Endothelial cell of umbilical vein (primary cell): ENCODE measurements around the gene MTFR1L. TPM values are rescaled to one million over a fixed set of nuclear protein-coding genes. Genes with fewer than 3 reads are reported as not detected.
A peak's percentile ranks its signal among the peaks of the same experiment; 100 is the strongest.

Source experiments
- BruUV-seq: library from RNA; stranded (reverse); fragments of 400-500 nt; replicated peaks from 2 replicates; lab custom pipeline; 2021; lab: Mats Ljungman, UMichigan
- CTCF ChIA-PET: fragments of 300-600, 350-600 bp; sonication (Branson Sonifier 250); formaldehyde crosslinking; loops from one replicate; lab custom pipeline; 2021; ENCODE audit warnings: antibody characterized with exemption, inconsistent platforms; lab: Charles Lee
- POLR2A ChIA-PET: fragments of 300-600, 350-600 bp; sonication (Branson Sonifier 250); formaldehyde crosslinking; loops from one replicate; lab custom pipeline; 2021; ENCODE audit warnings: antibody characterized with exemption, inconsistent platforms; lab: Charles Lee
- DNase-seq: peaks from one replicate; pipeline ENCODE4 v3.0.0-alpha.2; 2011; ENCODE audit warnings: low read depth, low spot score
- FAIRE-seq: peaks from 2 replicates; lab custom pipeline; 2011; peaks lifted over from hg19 to GRCh38; lab: Jason Lieb, UNC
- H2AFZ ChIP-seq: 2 replicates; pipeline ENCODE4 v1.6.0; 2012; ENCODE audit warnings: low read depth, low read length, control low read depth, inconsistent platforms
- H3K27ac ChIP-seq: 2 replicates; pipeline ENCODE4 v1.5.1; 2011; ENCODE audit warnings: low read depth, mild to moderate bottlenecking, control low read depth, low read length, moderate library complexity; ENCODE audit not compliant: insufficient read depth
- H3K27me3 ChIP-seq, 2 experiments: 2 replicates each; pipeline versions ENCODE4 v1.6.0 to v1.6.1; 2011; ENCODE audit warnings: low read length in 2 of 2, mixed read lengths in 1 of 2; ENCODE audit not compliant: control insufficient read depth in 2 of 2, insufficient read depth in 2 of 2
- H3K36me3 ChIP-seq, 2 experiments: 2 replicates in 1 of 2; 3 replicates in 1 of 2; pipeline ENCODE4 v1.5.1; 2011; ENCODE audit warnings: low read length in 2 of 2, mild to moderate bottlenecking in 1 of 2, moderate library complexity in 1 of 2; ENCODE audit not compliant: control insufficient read depth in 2 of 2, insufficient read depth in 2 of 2; ENCODE audit errors: extremely low read depth in 1 of 2
- H3K4me1 ChIP-seq: 3 replicates; pipeline ENCODE4 v1.5.1; 2011; ENCODE audit warnings: mild to moderate bottlenecking, low read length; ENCODE audit not compliant: control insufficient read depth, insufficient read depth; ENCODE audit errors: extremely low read depth
- H3K4me2 ChIP-seq: 2 replicates; pipeline ENCODE4 v1.6.1; 2011; ENCODE audit warnings: low read length, control low read depth, mixed read lengths; ENCODE audit not compliant: insufficient read depth
- H3K4me3 ChIP-seq, 3 experiments: fragments of 200-600 bp in 1 of 3; sonication (generic), shearing (Covaris generic) in 1 of 3; replicated peaks in 1 of 3; 2 replicates each; pipeline ENCODE4 v1.5.1; 2011 to 2016; ENCODE audit warnings: control low read depth in 3 of 3, low read length in 3 of 3, mild to moderate bottlenecking in 2 of 3, inconsistent platforms in 1 of 3, low read depth in 1 of 3, moderate library complexity in 1 of 3; ENCODE audit not compliant: insufficient read depth in 1 of 3
- H3K79me2 ChIP-seq: 2 replicates; pipeline ENCODE4 v1.6.0; 2012; ENCODE audit warnings: low read length, inconsistent platforms; ENCODE audit not compliant: control insufficient read depth, insufficient read depth
- H3K9ac ChIP-seq: replicated peaks from 2 replicates; pipeline ENCODE3; 2011; ENCODE audit warnings: low read length, control low read depth; ENCODE audit not compliant: insufficient read depth; ENCODE audit errors: extremely low read depth
- H3K9me1 ChIP-seq: replicated peaks from 3 replicates; pipeline ENCODE4 v1.6.0; 2011; ENCODE audit warnings: mild to moderate bottlenecking, low read length; ENCODE audit not compliant: control insufficient read depth, insufficient read depth; ENCODE audit errors: extremely low read depth
- H3K9me3 ChIP-seq: replicated peaks from 2 replicates; pipeline ENCODE4 v1.5.1; 2012; ENCODE audit warnings: low read length, inconsistent platforms; ENCODE audit not compliant: control insufficient read depth, insufficient read depth
- H4K20me1 ChIP-seq: replicated peaks from 2 replicates; pipeline ENCODE3; 2011; ENCODE audit warnings: mild to moderate bottlenecking, low read length; ENCODE audit not compliant: control insufficient read depth, insufficient read depth; ENCODE audit errors: extremely low read depth
- CTCF ChIP-seq, 2 donors: IDR thresholded peaks; 1 replicate in 1 of 2; 2 replicates in 1 of 2; pipeline ENCODE4 v1.5.1; 2011; ENCODE audit warnings: low read length in 2 of 2, mild to moderate bottlenecking in 2 of 2, moderate library complexity in 2 of 2, control low read depth in 1 of 2, inconsistent platforms in 1 of 2, low read depth in 1 of 2; ENCODE audit not compliant: insufficient read depth in 1 of 2; ENCODE audit errors: extremely low read depth in 1 of 2
- EZH2 ChIP-seq: IDR thresholded peaks from 2 replicates; pipeline ENCODE4 v1.6.1; 2012; ENCODE audit warnings: borderline replicate concordance, low read depth, mild to moderate bottlenecking, moderate library complexity, low read length, inconsistent platforms; ENCODE audit not compliant: severe bottlenecking
- FOS ChIP-seq: IDR thresholded peaks from 2 replicates; pipeline ENCODE4 v1.6.1; 2011; ENCODE audit warnings: mild to moderate bottlenecking, low read length, moderate library complexity, borderline replicate concordance; ENCODE audit not compliant: insufficient read depth
- GATA2 ChIP-seq: IDR thresholded peaks from 2 replicates; pipeline ENCODE4 v1.7.0; 2011; ENCODE audit warnings: low read depth, mild to moderate bottlenecking, moderate library complexity, mixed read lengths, low read length; ENCODE audit not compliant: insufficient read length, insufficient read depth
- JUN ChIP-seq: IDR thresholded peaks from 2 replicates; pipeline ENCODE4 v1.6.1; 2011; ENCODE audit warnings: borderline replicate concordance, low read depth; ENCODE audit not compliant: insufficient read length, insufficient read depth
- MAX ChIP-seq: IDR thresholded peaks from 2 replicates; pipeline ENCODE4 v1.6.1; 2011; ENCODE audit not compliant: insufficient read depth, insufficient read length
- MYC ChIP-seq: IDR thresholded peaks from one replicate; pipeline ENCODE4 v1.6.1; 2011; ENCODE audit warnings: mild to moderate bottlenecking, low read depth, low read length
- POLR2A ChIP-seq: IDR thresholded peaks from 2 replicates; pipeline ENCODE4 v1.6.1; 2012; ENCODE audit warnings: low read depth, mild to moderate bottlenecking, control low read depth, low read length
- POLR2AphosphoS5 ChIP-seq: IDR thresholded peaks from 2 replicates; pipeline ENCODE4 v1.6.1; 2012; ENCODE audit warnings: low read depth, mild to moderate bottlenecking, control low read depth, low read length, moderate library complexity; ENCODE audit not compliant: insufficient read depth
- dilution Hi-C: fragments of 300-500 bp; cut with MboI; formaldehyde crosslinking; loops from one replicate; pipeline ENCODE4 v1.15.0; 2019; ENCODE audit warnings: low sequenced_read_pairs; ENCODE audit not compliant: extremely low pct_ligation_motif_present
- intact Hi-C: fragments of 100-400 bp; cut with micrococcal nuclease; formaldehyde crosslinking; loops from one replicate; pipeline ENCODE4 v1.10.0; 2022
- polyA plus RNA-seq, 4 experiments: library from polyadenylated mRNA; depleted of rRNA in 3 of 4; stranded (reverse) in 3 of 4; unstranded in 1 of 4; fragments of >200 nt; gene quantifications; 2 replicates each; pipeline versions ENCODE4 v1.2.1 to v1.2.3, GENCODE V29; 2011 to 2012; ENCODE audit warnings: missing spikeins in 1 of 4
- total RNA-seq: library from RNA; stranded (reverse); gene quantifications from 2 replicates; pipeline ENCODE4 v1.2.3, GENCODE V29; 2021

Gene MTFR1L
- total and polyA plus RNA-seq, 2 donors (not counting 3 experiments of a cell fraction or from before 2014, with no cell fraction given), result 34.8 to 45.5 TPM

DNA sequence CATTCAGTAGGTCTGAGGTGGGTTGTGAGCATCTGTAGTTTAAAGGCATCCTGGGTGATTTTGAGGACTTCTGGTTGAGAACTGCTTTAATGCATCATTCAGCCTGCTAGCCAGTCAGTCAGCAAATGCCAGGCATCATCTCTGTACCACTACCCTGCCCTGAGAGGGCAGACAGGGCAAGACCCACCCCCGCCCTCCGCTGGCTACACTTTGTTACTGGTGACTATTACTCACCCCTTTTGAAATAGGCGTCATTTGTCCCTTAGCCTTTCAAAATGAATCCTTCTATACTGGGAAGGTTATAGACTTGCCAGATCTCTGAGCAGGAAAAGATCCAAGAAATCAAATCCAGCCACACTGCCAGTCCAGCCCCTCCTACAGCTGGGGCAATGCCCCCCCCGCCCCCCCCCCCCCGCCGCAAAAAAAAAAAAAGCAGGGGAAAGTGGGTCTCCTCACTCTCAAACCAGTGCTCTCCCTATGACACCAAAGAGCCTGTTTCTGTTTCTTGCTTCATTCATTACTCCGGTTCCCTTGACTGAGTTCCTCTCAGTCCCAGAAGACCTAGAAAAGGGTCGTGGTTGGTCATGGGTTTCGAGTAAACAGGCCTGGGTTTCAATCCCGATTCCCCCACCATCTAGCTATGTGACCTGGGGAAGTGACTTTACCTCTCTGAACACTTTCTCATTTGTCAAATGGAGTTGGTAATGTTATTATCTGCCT lies 15.3 kb upstream of the MTFR1L start:
- intact Hi-C loops (loop anchor here (10.0 kb wide), 2 partner anchors 370 to 570 kb away; partner anchors contain the start of genes MACO1 and SYF2), dilution Hi-C loops (no loop called here)
- H3K27ac ChIP-seq, result peak overlapping the region; percentile 31
- DNase-seq (peak; percentile 34), FAIRE-seq (peak; percentile 71)
- ChIA-PET CTCF (interaction anchor here (1.0 kb wide), 1 partner anchor 9 kb away, joined by 3 read pairs; no protein-coding TSS in a partner anchor), POLR2A (interaction anchor here (0.7 kb wide), 1 partner anchor 24 kb away, joined by 3 read pairs; no protein-coding TSS in a partner anchor)
- H3K4me1 ChIP-seq, result peaks cover 41% of the 10 kb centered on the region
- peaks cover 6 to 19% of the 10 kb centered on the region in 2 experiments for H3K36me3 ChIP-seq
- H4K20me1 ChIP-seq, result no peaks in the 10 kb centered on the region
- H2AFZ ChIP-seq, result no peak overlapping the region
- H3K4me3 ChIP-seq, result no peak overlapping the region
- no peaks in the 10 kb centered on the region for H3K27me3 ChIP-seq
- peak overlapping the region; percentile 19 for H3K4me2 ChIP-seq
- no peaks in the 10 kb centered on the region for H3K9me1 ChIP-seq
- TF ChIP-seq POLR2AphosphoS5 (no peak), EZH2 (no peak), GATA2 (no peak), FOS (no peak), MAX (no peak), JUN (no peak), MYC (no peak), CTCF (IDR thresholded peaks at IDR 0.05; ENCODE audit: extremely low read depth in 1 of 2, insufficient read depth in 1 of 2, low read depth in 1 of 2, low read length in 2 of 2) (no peak), POLR2A (no peak)
- no peak overlapping the region for H3K9ac ChIP-seq
- peaks cover 20% of the 10 kb centered on the region for H3K79me2 ChIP-seq
- no TSS peak for BruUV-seq
- no peaks in the 10 kb centered on the region for H3K9me3 ChIP-seq
